NB4 (cell line): ENCODE data around the gene CEP162.

ENCODE experiments used
- DNase-seq: peaks from one replicate; pipeline ENCODE4 v3.0.0; 2010; ENCODE audit warnings: low read depth
- H3K4me3 ChIP-seq: one replicate; pipeline ENCODE4 v1.5.1; 2011; ENCODE audit warnings: mild to moderate bottlenecking, low read depth, low read length, moderate library complexity
- CTCF ChIP-seq: IDR thresholded peaks from one replicate; pipeline ENCODE4 v1.5.1; 2012; ENCODE audit warnings: low read depth, low read length
- MYC ChIP-seq: IDR thresholded peaks from 2 replicates; pipeline ENCODE4 v1.6.1; 2011; ENCODE audit warnings: low read depth, low read length
- POLR2A ChIP-seq: IDR thresholded peaks from 2 replicates; pipeline ENCODE4 v1.6.1; 2011; ENCODE audit warnings: mild to moderate bottlenecking; ENCODE audit not compliant: insufficient read length; ENCODE audit errors: extremely low read depth
- TF ChIP-seq, protein P1 (sequence below): IDR thresholded peaks from 2 replicates; pipeline ENCODE4 v1.6.1; 2011; ENCODE audit warnings: low read depth, low read length

The CEP162 gene

DNA sequence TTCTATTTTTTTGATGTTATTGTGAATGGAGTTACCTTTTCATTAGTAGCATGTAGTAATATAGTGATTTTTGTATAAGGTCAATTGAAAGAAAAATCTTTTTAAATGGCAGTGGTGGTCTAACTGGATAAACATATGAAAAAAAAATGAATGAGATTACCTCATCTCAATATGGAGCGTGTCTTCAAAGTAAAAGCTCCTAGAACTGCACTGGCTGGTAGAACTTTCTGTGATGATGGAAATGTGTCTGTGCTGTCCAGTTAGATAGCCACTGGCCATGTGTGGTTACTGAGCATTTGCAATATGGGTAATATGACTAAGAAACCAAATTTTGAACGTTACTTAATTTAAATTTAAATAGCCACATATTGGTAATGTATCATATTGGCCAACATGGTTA, 149.8 kb downstream of the CEP162 start:
- no peak overlapping the region for H3K4me3 ChIP-seq
- no peak for DNase-seq
- TF ChIP-seq MYC (no peak), POLR2A (no peak), CTCF (no peak)
- TF ChIP-seq, protein P1, sequence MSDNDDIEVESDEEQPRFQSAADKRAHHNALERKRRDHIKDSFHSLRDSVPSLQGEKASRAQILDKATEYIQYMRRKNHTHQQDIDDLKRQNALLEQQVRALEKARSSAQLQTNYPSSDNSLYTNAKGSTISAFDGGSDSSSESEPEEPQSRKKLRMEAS = no peak

- no peak overlapping the region for H3K4me3 ChIP-seq
- TF ChIP-seq CTCF (no peak), MYC (no peak), POLR2A (no peak)
- TF ChIP-seq, protein P1 = no peak
- DNase-seq = no peak
Observed at GRCh38 chr6:84074988-84075781, 152.3 kb downstream of the CEP162 start.
